ENCODE data around the gene ACSF3.

The ACSF3 gene

DNA sequence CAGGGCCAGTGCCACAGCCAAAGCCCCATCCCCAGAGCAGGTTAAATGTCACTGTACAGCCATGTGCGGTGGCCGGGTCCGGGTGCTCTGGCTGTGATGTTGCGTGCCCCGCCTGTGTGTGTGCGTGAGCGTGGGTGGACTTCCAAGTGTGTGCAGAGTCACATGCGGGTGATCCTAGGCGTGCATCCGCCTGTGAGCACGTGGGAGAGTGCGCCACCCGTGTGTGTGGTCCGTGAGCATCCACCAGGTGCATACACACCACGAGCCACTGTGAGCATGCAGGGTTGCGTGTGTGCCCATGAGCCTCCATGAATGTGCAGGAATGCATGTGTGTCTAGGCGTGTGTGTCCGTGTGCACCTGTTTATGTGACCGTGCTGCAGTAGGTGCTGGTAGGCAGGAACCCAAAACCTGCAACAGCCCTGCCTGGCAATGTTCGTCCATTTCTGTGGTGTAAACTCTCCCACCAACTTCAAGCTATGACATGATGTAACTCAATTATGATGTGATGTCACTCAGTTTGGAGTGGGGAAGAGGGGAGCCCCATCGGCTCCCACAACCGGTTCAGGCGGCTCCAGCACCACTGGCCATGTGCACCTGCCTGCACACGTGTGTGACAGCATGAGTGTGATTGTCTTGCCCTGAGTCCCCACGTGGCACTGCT is 37.6 kb upstream of the ACSF3 start:
- DNase-seq (ENCODE audit: low read depth) = no peak
- no peak overlapping the region for H3K4me3 ChIP-seq (ENCODE audit: low read length)
- TF ChIP-seq, protein P1, sequence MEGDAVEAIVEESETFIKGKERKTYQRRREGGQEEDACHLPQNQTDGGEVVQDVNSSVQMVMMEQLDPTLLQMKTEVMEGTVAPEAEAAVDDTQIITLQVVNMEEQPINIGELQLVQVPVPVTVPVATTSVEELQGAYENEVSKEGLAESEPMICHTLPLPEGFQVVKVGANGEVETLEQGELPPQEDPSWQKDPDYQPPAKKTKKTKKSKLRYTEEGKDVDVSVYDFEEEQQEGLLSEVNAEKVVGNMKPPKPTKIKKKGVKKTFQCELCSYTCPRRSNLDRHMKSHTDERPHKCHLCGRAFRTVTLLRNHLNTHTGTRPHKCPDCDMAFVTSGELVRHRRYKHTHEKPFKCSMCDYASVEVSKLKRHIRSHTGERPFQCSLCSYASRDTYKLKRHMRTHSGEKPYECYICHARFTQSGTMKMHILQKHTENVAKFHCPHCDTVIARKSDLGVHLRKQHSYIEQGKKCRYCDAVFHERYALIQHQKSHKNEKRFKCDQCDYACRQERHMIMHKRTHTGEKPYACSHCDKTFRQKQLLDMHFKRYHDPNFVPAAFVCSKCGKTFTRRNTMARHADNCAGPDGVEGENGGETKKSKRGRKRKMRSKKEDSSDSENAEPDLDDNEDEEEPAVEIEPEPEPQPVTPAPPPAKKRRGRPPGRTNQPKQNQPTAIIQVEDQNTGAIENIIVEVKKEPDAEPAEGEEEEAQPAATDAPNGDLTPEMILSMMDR (conservative IDR thresholded peaks at IDR 0.05; ENCODE audit: low read length) = no peak

DNA sequence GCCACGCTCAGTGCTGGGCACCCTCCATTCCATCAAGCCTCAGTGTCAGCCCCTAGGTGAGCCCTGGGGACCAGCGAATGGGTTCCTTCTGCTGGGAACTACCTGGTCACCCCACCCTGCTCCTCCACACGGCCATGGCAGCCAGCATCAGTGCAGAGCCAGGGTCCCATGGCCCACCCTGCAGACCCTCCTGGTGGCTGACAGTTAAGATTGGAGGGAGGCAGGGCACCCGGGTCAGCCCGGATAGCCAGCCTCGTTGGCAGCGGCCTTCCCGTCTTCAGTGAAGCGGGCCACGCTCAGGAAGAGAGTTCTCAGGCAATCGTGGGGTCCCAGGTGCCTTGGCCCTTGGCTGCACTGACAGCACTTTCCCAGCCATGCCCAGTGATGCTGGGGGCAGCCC is 37.1 kb upstream of the ACSF3 start:
- DNase-seq (ENCODE audit: low read depth) = no peak
- TF ChIP-seq, protein P1 (conservative IDR thresholded peaks at IDR 0.05; ENCODE audit: low read length) = no peak
- H3K4me3 ChIP-seq (ENCODE audit: low read length) = no peak overlapping the region

DNA sequence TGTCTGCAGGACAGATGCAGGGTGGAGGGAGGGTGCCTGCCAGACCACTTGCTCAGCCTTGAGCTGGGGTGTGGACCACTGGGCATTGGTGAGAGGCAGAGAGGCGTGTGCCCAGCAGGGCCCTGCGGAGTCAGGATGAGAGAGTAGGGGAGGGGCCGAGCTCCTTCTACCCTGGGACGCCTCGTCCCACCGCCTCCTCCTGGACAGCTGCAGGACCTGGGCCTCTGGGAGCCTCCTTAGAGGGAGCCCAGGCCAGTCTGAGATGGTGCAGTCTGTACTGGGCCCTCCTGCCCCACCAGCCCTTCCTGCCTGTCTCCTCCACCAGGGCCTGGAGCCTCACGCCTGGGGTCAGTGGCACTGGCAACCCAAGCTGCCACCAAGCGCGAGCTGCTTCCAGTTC is 35.9 kb upstream of the ACSF3 start:
- H3K4me3 ChIP-seq (ENCODE audit: low read length) = no peak overlapping the region
- no peak for DNase-seq (ENCODE audit: low read depth)
- TF ChIP-seq, protein P1 (conservative IDR thresholded peaks at IDR 0.05; ENCODE audit: low read length) = no peak

DNA sequence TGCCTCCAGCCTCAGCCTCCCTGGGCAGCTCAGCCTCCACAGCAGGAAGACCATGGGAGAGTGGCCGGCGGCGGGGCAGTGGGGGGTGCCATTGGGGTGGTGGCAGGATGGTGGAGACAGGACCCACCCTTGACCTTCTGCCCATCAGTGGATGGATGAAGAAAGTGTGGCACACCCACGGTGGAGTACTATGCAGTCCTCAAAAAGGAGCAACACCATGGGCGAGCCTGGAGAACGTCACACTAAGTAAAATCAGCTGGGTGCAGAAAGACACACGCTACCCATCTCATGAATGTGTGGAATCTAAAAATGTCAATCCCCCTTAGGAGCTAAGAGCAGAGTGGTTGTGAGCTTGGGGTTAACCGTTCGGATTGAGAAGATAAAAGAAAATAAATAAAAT is 34.8 kb upstream of the ACSF3 start:
- TF ChIP-seq, protein P1 (conservative IDR thresholded peaks at IDR 0.05; ENCODE audit: low read length) = no peak
- no peak overlapping the region for H3K4me3 ChIP-seq (ENCODE audit: low read length)
- DNase-seq (ENCODE audit: low read depth) = no peak

DNA sequence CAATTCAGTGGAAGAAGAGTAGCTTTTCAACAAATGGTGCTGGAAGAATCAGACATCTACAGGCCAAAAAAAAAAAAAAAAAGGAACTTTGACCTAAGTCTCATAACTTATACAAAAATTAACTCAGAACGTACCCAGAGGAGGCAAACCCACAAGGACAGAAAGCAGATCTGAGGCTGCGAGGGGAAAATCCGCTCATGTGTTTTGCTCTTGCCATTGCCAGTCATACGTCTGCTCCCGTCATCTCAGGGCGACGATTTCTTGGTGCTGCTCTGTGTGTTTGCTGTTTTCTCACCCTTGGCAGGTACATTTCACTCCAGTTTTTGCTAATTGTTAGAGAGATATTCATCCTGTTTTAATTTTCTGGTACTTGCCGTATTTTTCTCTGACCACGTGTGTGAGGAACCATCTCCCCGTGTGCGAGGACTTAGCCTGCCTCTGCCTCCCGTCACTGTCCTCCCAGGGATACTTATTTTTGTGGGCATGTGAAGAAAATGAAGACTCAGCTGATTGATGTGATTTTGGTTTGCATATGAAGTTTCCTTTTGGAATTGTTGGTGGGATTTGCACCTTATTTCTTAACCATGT is 33.4 kb upstream of the ACSF3 start:
- TF ChIP-seq, protein P1 (conservative IDR thresholded peaks at IDR 0.05; ENCODE audit: low read length) = no peak
- no peak overlapping the region for H3K4me3 ChIP-seq (ENCODE audit: low read length)
- no peak for DNase-seq (ENCODE audit: low read depth)

DNA sequence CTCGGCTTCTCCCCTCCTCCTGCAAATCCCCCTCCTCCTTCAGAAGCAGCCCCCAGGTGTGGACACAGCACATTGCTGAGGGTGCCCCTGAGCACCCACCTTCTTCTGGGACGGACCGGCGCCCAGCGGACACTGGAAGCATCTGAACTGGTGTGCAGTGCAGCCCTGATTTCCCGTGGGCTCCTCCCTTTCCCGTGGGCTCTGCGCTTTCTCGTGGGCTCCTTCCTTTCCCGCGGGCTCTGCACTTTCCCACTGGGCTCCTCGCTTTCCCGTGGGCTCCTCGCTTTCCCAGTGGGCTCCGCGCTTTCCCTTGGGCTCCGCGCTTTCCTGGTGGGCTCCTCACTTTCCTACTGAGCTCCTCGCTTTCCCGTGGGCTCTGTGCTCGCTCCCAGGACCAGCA is 32.6 kb upstream of the ACSF3 start:
- no peak for DNase-seq (ENCODE audit: low read depth)
- TF ChIP-seq, protein P1 (conservative IDR thresholded peaks at IDR 0.05; ENCODE audit: low read length) = no peak
- H3K4me3 ChIP-seq (ENCODE audit: low read length) = no peak overlapping the region
